Activated CD8-positive, alpha-beta T cell treated with anti-CD3 and anti-CD28 coated beads for 36 hours (primary cell): ENCODE measurements around the gene BRD8. TPM values are rescaled to one million over a fixed set of nuclear protein-coding genes. Genes with fewer than 3 reads are reported as not detected.

Source experiments
- ATAC-seq: fragments of 200-7000 bp; cut with Tn5 transposase; one replicate; pipeline ENCODE4 v1.10.0; 2021; ENCODE audit warnings: mild to moderate bottlenecking, moderate library complexity
- CTCF ChIA-PET: fragments of 350-600 bp; sonication (Branson Sonifier 250); formaldehyde crosslinking; loops from one replicate; lab custom pipeline; 2021; ENCODE audit warnings: antibody characterized with exemption; lab: Charles Lee
- POLR2A ChIA-PET: fragments of 350-600 bp; sonication (Branson Sonifier 250); formaldehyde crosslinking; loops from one replicate; lab custom pipeline; 2021; ENCODE audit warnings: antibody characterized with exemption; lab: Charles Lee
- DNase-seq: peaks from one replicate; pipeline ENCODE4 v3.0.0-alpha.2; 2020
- H3K27ac Mint-ChIP-seq: one replicate; pipeline ENCODE4 v1.8.0; 2021; ENCODE audit warnings: mild to moderate bottlenecking, mixed read lengths
- H3K27me3 Mint-ChIP-seq: one replicate; pipeline ENCODE4 v1.8.0; 2021; ENCODE audit warnings: mixed read lengths
- H3K36me3 Mint-ChIP-seq: one replicate; pipeline ENCODE4 v1.8.0; 2021; ENCODE audit warnings: low read depth, mixed read lengths
- H3K4me1 Mint-ChIP-seq: one replicate; pipeline ENCODE4 v1.8.0; 2021; ENCODE audit warnings: low read depth, mixed read lengths
- H3K4me3 Mint-ChIP-seq: one replicate; pipeline ENCODE4 v1.8.0; 2021; ENCODE audit warnings: mild to moderate bottlenecking, moderate library complexity, mixed read lengths
- H3K9me3 Mint-ChIP-seq: one replicate; pipeline ENCODE4 v1.8.0; 2021; ENCODE audit warnings: mixed read lengths
- CTCF ChIP-seq: fragments of 200-600 bp; IDR thresholded peaks from one replicate; pipeline ENCODE4 v1.8.0; 2022; ENCODE audit warnings: antibody characterized with exemption, mild to moderate bottlenecking
- intact Hi-C: fragments of 100-400 bp; cut with micrococcal nuclease; formaldehyde crosslinking; loops from one replicate; pipeline ENCODE4 v1.10.0; 2022
- total RNA-seq, 2 experiments: library from RNA; stranded (reverse); gene quantifications; one replicate each; pipeline ENCODE4 v1.2.3, GENCODE V29; 2021

The BRD8 gene
- total RNA-seq, 2 experiments from 2014 or later = 42.0 to 46.3 TPM

GRCh38 chr5:138093036-138093435, 85.4 kb downstream of the BRD8 start:
- no peaks in the 10 kb centered on the region for H3K27me3 Mint-ChIP-seq
- no peak overlapping the region for H3K4me3 Mint-ChIP-seq
- H3K27ac Mint-ChIP-seq = no peak overlapping the region
- peaks cover 25% of the 10 kb centered on the region for H3K4me1 Mint-ChIP-seq
- no peaks in the 10 kb centered on the region for H3K9me3 Mint-ChIP-seq
- ChIA-PET CTCF (interaction anchor here (1.2 to 8.9 kb wide), 3 partner anchors 10 to 314 kb away, joined by 4 to 71 read pairs (median 5); no protein-coding TSS in a partner anchor), POLR2A (no interaction called here)
- DNase-seq = no peak
- intact Hi-C loops = no loop called here
- no peaks in the 10 kb centered on the region for H3K36me3 Mint-ChIP-seq
- no peak for TF ChIP-seq CTCF
- ATAC-seq = no peak

GRCh38 chr5:138092301-138092700, 86.1 kb downstream of the BRD8 start:
- Mint-ChIP-seq H3K4me3 (no peak overlapping the region), H3K4me1 (peaks cover 25% of the 10 kb centered on the region), H3K36me3 (no peaks in the 10 kb centered on the region), H3K27ac (no peak overlapping the region), H3K27me3 (no peaks in the 10 kb centered on the region), H3K9me3 (no peaks in the 10 kb centered on the region)
- ChIA-PET POLR2A (no interaction called here), CTCF (interaction anchor here (1.2 to 8.9 kb wide), 3 partner anchors 10 to 313 kb away, joined by 4 to 71 read pairs (median 5); no protein-coding TSS in a partner anchor)
- ATAC-seq (no peak), DNase-seq (no peak)
- intact Hi-C loops = no loop called here
- no peak for TF ChIP-seq CTCF

- intact Hi-C loops = no loop called here
- no peaks in the 10 kb centered on the region for H3K27me3 Mint-ChIP-seq
- H3K9me3 Mint-ChIP-seq = no peaks in the 10 kb centered on the region
- TF ChIP-seq CTCF = no peak
- no peak for DNase-seq
- H3K36me3 Mint-ChIP-seq = no peaks in the 10 kb centered on the region
- CTCF ChIA-PET = interaction anchor here (1.0 to 8.9 kb wide), 5 partner anchors 11 to 313 kb away, joined by 3 to 71 read pairs (median 4); no protein-coding TSS in a partner anchor
- H3K4me1 Mint-ChIP-seq = peaks cover 25% of the 10 kb centered on the region
- POLR2A ChIA-PET = no interaction called here
- H3K4me3 Mint-ChIP-seq = no peak overlapping the region
- H3K27ac Mint-ChIP-seq = no peak overlapping the region
- no peak for ATAC-seq
Measured at GRCh38 chr5:138091685-138092084, 86.7 kb downstream of the BRD8 start.

Other genes with a start within 250 kb of the BRD8 start
- gene FAM13B, start 145.6 kb downstream of the BRD8 start, total RNA-seq = 10 to 100 TPM; 14.8 to 17.5 TPM
- gene WNT8A, start 94.6 kb downstream of the BRD8 start, total RNA-seq = not detected
- not detected for gene NME5, start 39.2 kb downstream of the BRD8 start, total RNA-seq
- 10 to 100 TPM; 50.7 to 51.4 TPM for gene KIF20A, start 482 bp upstream of the BRD8 start, total RNA-seq
- gene CDC23, start 34.7 kb upstream of the BRD8 start, total RNA-seq = 10 to 100 TPM; 40.4 to 43.8 TPM
- not detected for gene GFRA3, start 96.0 kb upstream of the BRD8 start, total RNA-seq
- gene CDC25C, start 153.2 kb upstream of the BRD8 start, total RNA-seq = 10 to 100 TPM; 12.2 to 14.6 TPM
- gene FAM53C, start 159.6 kb upstream of the BRD8 start, total RNA-seq = 10 to 100 TPM; 25.8 to 29.1 TPM
- gene KDM3B, start 174.1 kb upstream of the BRD8 start, total RNA-seq = 10 to 100 TPM; 41.6 to 41.9 TPM